Smooth muscle cell (in vitro differentiated cells): ENCODE data around the gene NME3. TPM values are rescaled to one million over a fixed set of nuclear protein-coding genes. Genes with fewer than 3 reads are reported as not detected.

Experiments used
- DNase-seq: peaks from one replicate; lab custom pipeline; 2025; ENCODE audit not compliant: unreplicated experiment; lab: John Stamatoyannopoulos, UW
- H2AFZ ChIP-seq: fragments of 200-600 bp; sonication (generic); 2 replicates; pipeline ENCODE4 v1.6.0; 2016; ENCODE audit warnings: antibody characterized with exemption, low read depth, mild to moderate bottlenecking
- H3F3A ChIP-seq: fragments of 200-600 bp; sonication (generic); 2 replicates; pipeline ENCODE4 v1.6.0; 2017; ENCODE audit warnings: antibody characterized with exemption, low read depth
- H3K27ac ChIP-seq: fragments of 200-600 bp; sonication (generic); 2 replicates; pipeline ENCODE4 v1.5.1; 2016; ENCODE audit warnings: low read depth, mild to moderate bottlenecking
- H3K27me3 ChIP-seq: fragments of 200-600 bp; sonication (generic); 2 replicates; pipeline ENCODE4 v1.6.1; 2016; ENCODE audit warnings: low read depth, mild to moderate bottlenecking
- H3K36me3 ChIP-seq: fragments of 200-600 bp; sonication (generic); 2 replicates; pipeline ENCODE4 v1.5.1; 2016; ENCODE audit warnings: low read depth
- H3K4me1 ChIP-seq: fragments of 200-600 bp; sonication (generic); 2 replicates; pipeline ENCODE4 v1.5.1; 2016; ENCODE audit warnings: low read depth
- H3K4me2 ChIP-seq: fragments of 200-600 bp; sonication (generic); 2 replicates; pipeline ENCODE4 v1.6.0; 2016; ENCODE audit warnings: mild to moderate bottlenecking
- H3K4me3 ChIP-seq: fragments of 200-600 bp; sonication (generic); 2 replicates; pipeline ENCODE4 v1.5.1; 2016; ENCODE audit warnings: mild to moderate bottlenecking
- H3K79me2 ChIP-seq: fragments of 200-600 bp; sonication (generic); 2 replicates; pipeline ENCODE4 v1.6.0; 2016; ENCODE audit warnings: low read depth, mild to moderate bottlenecking
- H3K9ac ChIP-seq: fragments of 200-600 bp; sonication (generic); 2 replicates; pipeline ENCODE4 v1.6.0; 2016; ENCODE audit warnings: low read depth
- H3K9me3 ChIP-seq: fragments of 200-600 bp; sonication (generic); replicated peaks from 2 replicates; pipeline ENCODE4 v1.5.1; 2016; ENCODE audit warnings: low read depth
- H4K20me1 ChIP-seq: fragments of 200-600 bp; sonication (generic); 2 replicates; pipeline ENCODE4 v1.6.0; 2016; ENCODE audit warnings: low read depth
- CTCF ChIP-seq: fragments of 200-600 bp; sonication (generic); IDR thresholded peaks from 2 replicates; pipeline ENCODE4 v1.5.1; 2017; ENCODE audit warnings: borderline replicate concordance, mild to moderate bottlenecking, antibody characterized with exemption; ENCODE audit not compliant: insufficient read depth, poor library complexity, severe bottlenecking
- WGBS: methylation state at CpG from one replicate; pipeline ENCODE4 v1.1.7; 2016; ENCODE audit warnings: low lambda C conversion rate; 5-methylcytosine and 5-hydroxymethylcytosine counted together
- polyA plus RNA-seq: library from polyadenylated mRNA; unstranded; fragments of >200 nt; fragmentation: Nextera tagmentation; extraction: Ambion mirVana; gene quantifications from 2 replicates; pipeline ENCODE4 v1.2.1, GENCODE V29; 2016
- total RNA-seq: library from RNA; depleted of rRNA; stranded (reverse); fragments of >200 nt; gene quantifications from 2 replicates; pipeline ENCODE4 v1.2.3, GENCODE V29; 2014

NME3 gene
- total and polyA plus RNA-seq, 2 experiments from 2014 or later = 56.7 to 85.4 TPM

- DNase-seq = no peak
- Histone ChIP-seq H3K27ac (no peak overlapping the region), H3F3A (peaks cover 7% of the 10 kb centered on the region), H3K36me3 (no peaks in the 10 kb centered on the region), H3K9ac (no peak overlapping the region), H3K4me3 (no peak overlapping the region), H3K4me2 (no peak overlapping the region), H3K4me1 (peaks cover 17% of the 10 kb centered on the region), H3K27me3 (no peaks in the 10 kb centered on the region), H4K20me1 (peaks cover 30% of the 10 kb centered on the region), H3K79me2 (peaks cover 28% of the 10 kb centered on the region), H2AFZ (no peak overlapping the region), H3K9me3 (no peaks in the 10 kb centered on the region)
- no peak for TF ChIP-seq CTCF
- 98% methylated on average over 22 of the region's 22 CpGs for WGBS
These were observed 5.6 kb upstream of the NME3 start for GRCh38 chr16:1776991-1777374.

- Histone ChIP-seq H3K9ac (no peak overlapping the region), H3F3A (peaks cover 7% of the 10 kb centered on the region)
These were observed 5.3 kb upstream of the NME3 start for GRCh38 chr16:1776672-1776955.

GRCh38 chr16:1775846-1776671, 4.7 kb upstream of the NME3 start:
- WGBS = 98% methylated on average over 25 of the region's 28 CpGs
- DNase-seq = no peak
- Histone ChIP-seq H2AFZ (no peak overlapping the region), H3K27ac (no peak overlapping the region), H3K27me3 (no peaks in the 10 kb centered on the region), H3K4me2 (no peak overlapping the region), H3K9ac (no peak overlapping the region), H3K36me3 (no peaks in the 10 kb centered on the region), H4K20me1 (peaks cover 25% of the 10 kb centered on the region), H3K4me1 (peaks cover 16% of the 10 kb centered on the region), H3K4me3 (no peak overlapping the region), H3F3A (peaks cover 4% of the 10 kb centered on the region), H3K9me3 (no peaks in the 10 kb centered on the region), H3K79me2 (peaks cover 28% of the 10 kb centered on the region)
- no peak for TF ChIP-seq CTCF

More at GRCh38 chr16:1776672-1776955, 5.3 kb upstream of the NME3 start:
- Histone ChIP-seq H3K27ac (no peak overlapping the region), H3K27me3 (no peaks in the 10 kb centered on the region), H3K4me2 (no peak overlapping the region), H3K4me1 (peaks cover 20% of the 10 kb centered on the region), H3K4me3 (no peak overlapping the region), H2AFZ (no peak overlapping the region), H3K36me3 (no peaks in the 10 kb centered on the region), H4K20me1 (peaks cover 30% of the 10 kb centered on the region), H3K9me3 (no peaks in the 10 kb centered on the region), H3K79me2 (peaks cover 28% of the 10 kb centered on the region)
- no peak for TF ChIP-seq CTCF
- 96% methylated on average over 13 of the region's 13 CpGs for WGBS
- DNase-seq = no peak
